ENCODE data around the gene ZSCAN31. TPM values are rescaled to one million over a fixed set of nuclear protein-coding genes. Genes with fewer than 3 reads are reported as not detected.
"Not testable (repeated sequence)": the region's sequence is repeated elsewhere in the genome, so short reads cannot be mapped to it uniquely, and the experiment has no call there.

Gene ZSCAN31
- total RNA-seq, 1 donor from 2014 or later: 1.3 TPM

DNA sequence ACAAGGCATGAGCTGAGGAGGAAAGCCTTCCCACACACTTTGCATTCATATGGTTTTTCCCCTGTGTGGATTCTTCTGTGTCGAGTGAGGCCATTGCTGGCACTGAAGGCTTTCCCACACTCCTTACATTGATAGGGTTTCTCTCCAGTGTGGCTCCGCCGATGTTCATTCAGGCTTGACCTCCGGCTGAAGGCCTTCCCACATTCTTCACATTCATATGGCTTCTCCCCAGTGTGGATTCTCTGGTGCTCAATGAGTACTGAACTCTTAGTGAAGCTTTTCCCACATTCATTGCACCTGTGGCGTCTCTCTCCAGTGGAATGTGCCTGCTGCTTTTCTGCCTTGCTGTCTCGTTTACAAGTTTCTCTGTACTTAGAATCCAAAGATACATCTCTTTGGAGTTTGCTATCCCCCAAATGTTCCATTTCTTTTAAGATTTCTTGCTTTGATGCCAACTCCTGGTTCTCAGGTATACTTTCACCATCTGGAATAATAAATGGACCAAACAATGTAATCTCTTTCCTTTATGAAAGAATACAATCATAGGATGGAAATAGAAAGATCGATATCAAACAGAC lies 9.5 kb downstream of the ZSCAN31 start:
- intact Hi-C loops (cut with micrococcal nuclease): no loop called here

DNA sequence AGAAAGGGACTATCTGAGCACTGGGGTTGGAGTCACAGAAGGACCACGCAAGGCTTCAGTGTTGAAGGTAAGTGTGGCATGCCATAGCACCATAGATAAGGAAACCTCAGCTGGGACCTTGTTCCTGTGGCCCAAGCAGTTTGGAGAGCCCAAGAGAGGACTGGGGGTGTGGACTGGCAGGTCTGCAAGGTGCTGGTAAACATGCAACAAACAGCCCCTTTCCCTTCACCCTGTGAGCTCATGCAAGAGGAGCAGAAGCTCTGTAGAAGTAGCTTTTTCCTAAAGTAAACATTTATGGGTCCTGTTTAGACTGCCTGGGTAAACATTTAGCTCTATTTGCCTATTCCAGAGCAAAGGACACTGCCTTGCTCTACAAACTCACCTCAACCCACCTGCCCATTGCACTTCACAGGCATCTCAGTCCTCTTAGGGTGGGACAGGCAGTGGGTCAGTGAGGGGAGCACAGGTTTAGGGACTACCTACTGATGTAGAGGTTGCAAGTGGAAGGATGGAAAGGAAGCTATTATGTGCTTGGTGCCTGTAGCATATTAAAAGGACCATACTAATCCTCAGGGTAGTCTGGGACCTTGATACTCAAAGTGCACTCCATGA lies 12.0 kb downstream of the ZSCAN31 start:
- intact Hi-C loops (cut with micrococcal nuclease): no loop called here

- intact Hi-C loops (cut with micrococcal nuclease): no loop called here
Measured at GRCh38 chr6:28322661-28323060, 13.3 kb downstream of the ZSCAN31 start.

DNA sequence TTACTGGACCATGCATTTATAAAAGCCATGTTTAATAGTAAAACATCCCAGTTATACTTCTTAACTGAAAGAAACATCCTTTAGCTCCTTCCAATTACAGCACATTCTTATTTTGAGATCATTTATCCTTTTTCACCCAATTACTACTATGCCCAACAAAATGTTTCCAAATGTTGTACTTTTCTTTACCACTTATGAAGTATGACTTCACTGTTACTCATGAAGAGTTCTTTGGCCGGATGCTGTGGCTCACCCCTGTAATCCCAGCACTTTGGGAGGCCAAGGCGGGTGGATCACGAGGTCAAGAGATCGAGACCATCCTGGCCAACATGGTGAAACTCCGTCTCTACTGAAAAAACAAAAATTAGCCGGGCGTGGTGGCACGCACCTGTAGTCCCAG lies 18.1 kb downstream of the ZSCAN31 start:
- intact Hi-C loops (cut with micrococcal nuclease): not testable (repeated sequence)

- intact Hi-C loops (cut with micrococcal nuclease): no loop called here
Measured at GRCh38 chr6:28315628-28316027, 20.3 kb downstream of the ZSCAN31 start.

- intact Hi-C loops (cut with micrococcal nuclease): no loop called here
Measured at GRCh38 chr6:28312939-28313338, 23.0 kb downstream of the ZSCAN31 start.

DNA sequence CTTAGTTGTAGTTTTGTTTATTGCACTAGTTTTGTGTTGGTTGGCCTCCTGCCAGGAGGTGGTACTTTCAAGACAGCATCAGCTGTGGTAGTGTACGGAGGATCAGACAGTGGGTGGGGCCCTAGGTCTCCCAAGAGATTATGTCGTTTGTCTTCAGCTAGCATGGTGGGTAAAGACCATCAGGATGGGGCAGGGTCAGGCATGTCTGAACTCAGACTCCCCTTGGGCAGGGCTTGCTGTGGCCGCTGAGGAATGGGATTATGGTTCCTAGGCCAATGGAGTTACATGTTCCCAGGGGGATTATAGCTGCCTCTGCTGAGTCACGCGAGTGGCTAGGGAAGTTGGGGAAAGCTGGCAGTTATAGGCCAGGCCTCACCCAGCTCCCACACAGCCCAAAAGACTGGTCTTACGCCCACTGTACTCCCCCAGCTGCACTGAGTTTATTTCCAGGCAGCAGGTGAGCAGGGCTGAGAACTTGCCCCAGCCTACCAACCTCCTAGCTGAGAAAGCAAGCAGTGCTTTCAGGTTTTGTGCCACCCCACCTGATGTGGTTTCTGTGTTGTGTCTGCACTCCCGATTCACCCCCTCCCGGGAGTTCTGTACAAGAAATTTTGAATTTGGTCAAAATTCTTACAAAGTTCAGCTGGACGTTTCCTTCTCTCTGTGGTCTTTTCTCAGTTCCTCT lies 24.7 kb downstream of the ZSCAN31 start:
- intact Hi-C loops (cut with micrococcal nuclease): no loop called here

DNA sequence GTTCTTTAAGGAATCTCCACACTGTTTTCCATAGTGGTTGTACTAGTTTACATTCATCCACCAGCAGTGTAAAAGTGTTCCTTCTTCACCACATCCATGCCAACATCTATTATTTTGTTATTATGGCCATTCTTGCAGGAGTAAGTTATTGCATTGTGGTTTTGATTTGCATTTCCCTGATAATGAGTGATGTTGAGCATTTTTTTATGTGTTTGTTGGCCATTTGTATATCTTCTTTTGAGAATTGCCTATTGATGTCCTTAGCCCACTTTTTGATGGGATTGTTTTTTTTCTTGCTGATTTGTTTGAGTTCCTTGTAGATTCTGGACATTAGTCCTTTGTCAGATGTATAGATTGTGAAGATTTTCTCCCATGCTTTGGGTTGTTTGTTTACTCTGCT lies 29.6 kb downstream of the ZSCAN31 start:
- intact Hi-C loops (cut with micrococcal nuclease): not testable (repeated sequence)

- intact Hi-C loops (cut with micrococcal nuclease): no loop called here
Measured at GRCh38 chr6:28303570-28303969, 32.4 kb downstream of the ZSCAN31 start.

DNA sequence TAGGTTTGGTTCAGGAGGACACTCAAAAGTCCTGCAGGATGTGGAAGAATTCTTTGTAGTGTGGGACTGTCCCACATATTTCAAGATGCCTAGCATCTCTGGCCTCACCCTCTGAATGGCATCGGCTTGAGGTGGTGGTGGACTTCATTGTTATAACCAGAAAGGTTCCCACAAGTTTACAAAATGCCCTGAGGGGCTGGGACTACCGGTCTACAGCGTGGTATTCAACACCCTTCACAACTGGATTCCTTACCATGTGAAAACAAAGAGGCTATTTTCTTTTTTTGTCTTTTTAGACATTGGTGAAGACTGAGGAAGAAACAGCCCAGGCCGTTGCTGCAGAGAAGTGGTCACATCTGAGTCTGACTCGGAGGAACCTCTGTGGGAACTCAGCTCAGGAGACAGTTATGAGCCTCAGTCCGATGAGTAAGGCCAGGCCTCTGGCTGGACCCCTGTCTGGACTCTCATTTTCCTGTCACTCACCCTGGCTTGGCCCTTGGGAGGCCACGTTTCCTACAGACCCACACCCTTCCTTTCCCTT lies 39.4 kb downstream of the ZSCAN31 start:
- intact Hi-C loops (cut with micrococcal nuclease): no loop called here

DNA sequence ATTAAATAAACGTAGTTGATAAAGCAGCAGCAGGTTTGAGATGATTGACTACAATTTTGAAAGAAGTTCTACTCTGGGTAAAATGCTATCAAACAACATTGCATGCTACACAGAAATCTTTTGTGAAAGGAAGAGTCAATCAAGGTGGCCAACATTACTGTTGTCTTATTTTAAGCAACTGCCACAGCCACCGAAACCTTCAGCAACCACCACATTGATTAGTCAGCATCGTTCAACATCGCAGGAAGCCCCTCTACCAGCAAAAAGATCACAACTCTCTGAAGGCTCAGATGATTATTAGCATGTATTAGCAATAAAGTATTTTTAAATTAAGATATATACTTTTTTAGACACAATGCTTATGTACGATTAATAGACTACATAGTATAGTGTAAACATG lies 40.6 kb downstream of the ZSCAN31 start:
- intact Hi-C loops (cut with micrococcal nuclease): no loop called here

GRCh38 chr6:28291573-28291972 lies 44.4 kb downstream of the ZSCAN31 start:
- intact Hi-C loops (cut with micrococcal nuclease): no loop called here

- intact Hi-C loops (cut with micrococcal nuclease): no loop called here
Measured at GRCh38 chr6:28282926-28283325, 53.0 kb downstream of the ZSCAN31 start.

DNA sequence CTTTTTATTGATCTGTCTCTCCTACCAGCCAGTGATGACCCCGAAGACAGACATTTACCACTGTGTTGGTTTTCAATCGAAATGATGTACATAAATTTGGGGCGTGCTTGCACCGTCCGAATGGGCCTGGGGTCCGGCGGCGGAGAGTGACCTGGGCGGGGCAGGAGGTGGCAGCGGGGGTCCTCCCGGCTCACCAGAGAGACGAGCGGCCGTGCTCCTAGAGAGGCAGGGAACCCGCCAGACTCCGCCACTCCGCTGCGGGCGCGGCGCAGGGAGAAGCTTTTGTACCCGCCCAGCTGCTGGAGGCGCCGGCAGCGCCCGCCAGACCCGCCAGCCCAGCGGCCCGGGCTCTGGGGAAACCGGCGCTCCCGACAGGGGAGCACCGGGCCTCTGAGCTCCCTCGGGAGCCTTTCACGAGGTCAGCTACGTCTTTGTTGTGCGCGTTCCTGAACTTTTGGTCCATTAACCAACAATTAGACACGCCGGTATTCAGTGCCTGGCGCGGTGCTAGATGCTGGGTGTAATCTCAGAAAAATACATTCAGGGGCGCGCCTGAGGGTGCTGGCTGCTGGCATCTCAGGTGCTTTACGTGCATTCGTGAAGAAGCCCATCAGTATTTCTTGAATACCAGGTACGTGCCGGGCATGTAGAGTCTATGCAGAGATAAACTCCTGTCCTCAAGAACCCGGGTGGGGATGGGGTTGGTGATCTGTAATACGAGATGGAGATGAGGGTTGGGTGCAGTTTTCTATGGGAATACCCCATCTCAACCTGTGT lies 54.5 kb downstream of the ZSCAN31 start, which contains the start of gene PGBD1:
Gene PGBD1, plus strand, starts transcription at position 285 of the 777 bp plus-strand sequence. CDS start 2,242 bp downstream, outside the sequence.
- intact Hi-C loops (cut with micrococcal nuclease): no loop called here

GRCh38 chr6:28280595-28281287 lies 55.2 kb downstream of the ZSCAN31 start:
- intact Hi-C loops (cut with micrococcal nuclease): no loop called here

DNA sequence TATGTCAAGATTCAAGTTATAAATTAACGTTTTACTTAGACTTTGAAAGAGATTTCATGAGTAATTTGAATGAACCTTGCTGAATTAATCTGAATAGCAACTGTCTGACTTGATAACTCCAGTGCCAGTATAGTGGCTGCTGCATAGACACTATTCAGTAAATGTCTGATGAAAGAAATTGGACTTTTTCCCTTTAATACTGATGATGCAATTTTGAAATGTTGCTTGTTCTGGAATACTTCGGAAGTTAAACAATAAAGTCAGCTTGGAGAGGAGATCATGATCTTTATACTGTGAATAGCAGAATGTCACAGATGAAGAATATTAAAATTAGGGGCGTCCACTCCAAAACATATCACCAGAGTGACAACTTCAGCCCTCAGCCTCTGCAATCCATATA lies 58.2 kb downstream of the ZSCAN31 start:
- intact Hi-C loops (cut with micrococcal nuclease): no loop called here

- intact Hi-C loops (cut with micrococcal nuclease): no loop called here
Measured at GRCh38 chr6:28274888-28275287, 61.1 kb downstream of the ZSCAN31 start.

All from T-helper 2 cell treated with Interferon-gamma antibody and Interleukin-4, amounts not matched to agents 100 ng/mL and 5 ng/mL, for 36 hours (primary cell).